Hepatocyte (in vitro differentiated cells): ENCODE results near the gene AZIN2.

Source experiments
- EZH2 ChIP-seq: fragments of 200-600 bp; sonication (generic); IDR thresholded peaks from 2 replicates; pipeline ENCODE4 v1.6.1; 2016; ENCODE audit warnings: antibody characterized with exemption, mild to moderate bottlenecking, borderline replicate concordance
- TF ChIP-seq, protein P1 (sequence below): fragments of 200-600 bp; sonication (generic); IDR thresholded peaks from 2 replicates; pipeline ENCODE4 v1.5.1; 2016; ENCODE audit warnings: antibody characterized with exemption, mild to moderate bottlenecking; ENCODE audit not compliant: poor library complexity

- TF ChIP-seq, protein P1, sequence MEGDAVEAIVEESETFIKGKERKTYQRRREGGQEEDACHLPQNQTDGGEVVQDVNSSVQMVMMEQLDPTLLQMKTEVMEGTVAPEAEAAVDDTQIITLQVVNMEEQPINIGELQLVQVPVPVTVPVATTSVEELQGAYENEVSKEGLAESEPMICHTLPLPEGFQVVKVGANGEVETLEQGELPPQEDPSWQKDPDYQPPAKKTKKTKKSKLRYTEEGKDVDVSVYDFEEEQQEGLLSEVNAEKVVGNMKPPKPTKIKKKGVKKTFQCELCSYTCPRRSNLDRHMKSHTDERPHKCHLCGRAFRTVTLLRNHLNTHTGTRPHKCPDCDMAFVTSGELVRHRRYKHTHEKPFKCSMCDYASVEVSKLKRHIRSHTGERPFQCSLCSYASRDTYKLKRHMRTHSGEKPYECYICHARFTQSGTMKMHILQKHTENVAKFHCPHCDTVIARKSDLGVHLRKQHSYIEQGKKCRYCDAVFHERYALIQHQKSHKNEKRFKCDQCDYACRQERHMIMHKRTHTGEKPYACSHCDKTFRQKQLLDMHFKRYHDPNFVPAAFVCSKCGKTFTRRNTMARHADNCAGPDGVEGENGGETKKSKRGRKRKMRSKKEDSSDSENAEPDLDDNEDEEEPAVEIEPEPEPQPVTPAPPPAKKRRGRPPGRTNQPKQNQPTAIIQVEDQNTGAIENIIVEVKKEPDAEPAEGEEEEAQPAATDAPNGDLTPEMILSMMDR: no peak
- no peak for TF ChIP-seq EZH2
Observed at GRCh38 chr1:33128781-33129180, 47.8 kb downstream of the AZIN2 start.
